Midbrain (tissue), 1 donor: ENCODE results near the gene OSBPL3.

Experiments used
- DNase-seq: peaks from one replicate; lab custom pipeline; 2025; lab: John Stamatoyannopoulos, UW

Gene OSBPL3

GRCh38 chr7:24827027-24827426, 153.0 kb downstream of the OSBPL3 start:
- no peak for DNase-seq

DNA sequence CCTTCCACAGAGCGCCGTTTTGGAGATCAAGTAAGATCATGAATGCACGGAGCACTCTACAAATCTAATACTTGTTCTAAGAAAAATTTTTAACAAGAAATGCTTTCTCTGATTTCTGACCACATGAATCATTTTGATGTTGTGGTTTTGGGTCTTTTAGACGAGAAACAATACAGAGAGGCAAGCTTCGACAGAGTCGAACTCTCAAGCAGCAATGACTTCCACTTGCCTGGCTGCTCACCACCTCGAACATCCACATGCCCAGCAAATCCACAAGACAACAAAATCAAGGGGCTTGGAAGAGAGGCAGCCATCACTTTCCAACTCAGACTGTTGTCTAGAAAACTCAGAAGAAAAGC, 153.3 kb downstream of the OSBPL3 start:
- no peak for DNase-seq

DNA sequence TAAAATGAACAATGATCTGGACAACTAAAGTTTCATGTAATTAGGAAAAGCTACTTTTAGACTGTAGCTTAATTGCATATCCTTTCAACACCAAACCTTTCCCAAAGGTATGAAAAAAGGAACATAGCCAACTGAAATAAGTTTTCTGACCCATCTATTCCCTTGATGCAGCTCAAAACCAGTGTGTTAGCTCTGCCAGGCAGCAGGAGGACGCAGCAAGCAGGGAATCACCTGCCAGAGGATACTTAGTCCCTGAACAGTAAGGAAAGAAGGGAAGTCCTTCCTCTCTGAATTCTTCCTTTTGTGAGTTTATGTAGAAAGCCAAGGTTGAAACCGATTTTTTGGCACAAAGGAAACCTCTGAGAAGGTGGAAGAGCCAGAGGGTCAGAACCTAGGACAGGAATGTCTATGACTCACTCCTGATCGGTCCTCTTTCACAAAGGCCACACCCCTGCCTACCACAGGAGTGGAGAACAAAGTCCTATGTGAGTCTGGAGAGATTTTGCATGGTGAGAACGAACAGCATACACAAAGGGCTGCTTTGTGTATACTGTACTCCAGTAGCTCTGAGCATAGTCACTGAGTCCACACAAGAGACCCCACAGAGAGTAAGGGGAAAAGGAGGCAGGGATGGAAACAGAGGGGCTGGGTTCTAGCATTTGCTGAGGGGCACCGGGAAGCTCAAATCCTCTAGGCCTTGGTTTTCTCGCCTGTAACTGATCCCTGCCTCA, 153.9 kb downstream of the OSBPL3 start:
- no peak for DNase-seq

DNA sequence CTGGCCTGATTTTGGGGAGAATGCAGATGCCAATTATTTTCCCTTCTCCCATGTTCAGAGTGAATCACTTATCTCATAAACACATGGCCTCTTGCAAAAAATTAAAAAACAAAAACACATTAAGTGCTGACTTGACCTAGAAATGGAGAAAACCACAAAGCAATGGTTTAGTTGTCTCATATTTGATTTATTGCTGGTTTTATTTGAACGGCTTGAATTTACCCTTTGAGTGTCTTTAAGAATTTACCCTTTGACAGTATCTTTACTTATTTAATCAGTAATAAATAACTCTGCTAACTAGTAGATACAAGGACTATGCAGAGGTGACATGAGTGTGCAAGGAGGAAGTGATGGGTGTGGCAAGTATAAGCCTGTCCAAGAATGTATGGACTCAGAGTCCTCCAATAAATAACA, 154.6 kb downstream of the OSBPL3 start:
- DNase-seq: no peak

DNA sequence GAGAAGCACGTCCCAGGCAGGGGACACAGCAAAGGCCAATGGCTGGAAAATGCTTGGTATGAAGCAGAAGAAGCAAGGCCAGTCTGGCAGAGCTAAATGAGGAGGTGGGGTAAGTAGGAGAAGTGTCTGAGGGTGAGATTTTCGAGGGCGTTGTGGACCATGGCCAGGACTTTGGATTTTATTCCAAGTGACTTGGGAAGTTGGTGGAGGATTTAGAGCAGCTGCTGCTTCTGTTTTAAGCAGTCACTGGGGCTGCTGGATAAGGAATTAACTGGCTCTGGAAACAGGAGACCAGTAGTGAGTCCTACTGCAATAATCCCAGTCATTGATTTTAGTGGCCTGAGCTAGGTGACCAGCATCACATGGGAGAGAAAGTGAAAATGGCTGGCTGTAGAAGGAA, 155.1 kb downstream of the OSBPL3 start:
- no peak for DNase-seq

- no peak for DNase-seq
Measured at GRCh38 chr7:24824400-24824799, 155.6 kb downstream of the OSBPL3 start.

GRCh38 chr7:24821754-24822054, 158.3 kb downstream of the OSBPL3 start:
- no peak for DNase-seq

DNA sequence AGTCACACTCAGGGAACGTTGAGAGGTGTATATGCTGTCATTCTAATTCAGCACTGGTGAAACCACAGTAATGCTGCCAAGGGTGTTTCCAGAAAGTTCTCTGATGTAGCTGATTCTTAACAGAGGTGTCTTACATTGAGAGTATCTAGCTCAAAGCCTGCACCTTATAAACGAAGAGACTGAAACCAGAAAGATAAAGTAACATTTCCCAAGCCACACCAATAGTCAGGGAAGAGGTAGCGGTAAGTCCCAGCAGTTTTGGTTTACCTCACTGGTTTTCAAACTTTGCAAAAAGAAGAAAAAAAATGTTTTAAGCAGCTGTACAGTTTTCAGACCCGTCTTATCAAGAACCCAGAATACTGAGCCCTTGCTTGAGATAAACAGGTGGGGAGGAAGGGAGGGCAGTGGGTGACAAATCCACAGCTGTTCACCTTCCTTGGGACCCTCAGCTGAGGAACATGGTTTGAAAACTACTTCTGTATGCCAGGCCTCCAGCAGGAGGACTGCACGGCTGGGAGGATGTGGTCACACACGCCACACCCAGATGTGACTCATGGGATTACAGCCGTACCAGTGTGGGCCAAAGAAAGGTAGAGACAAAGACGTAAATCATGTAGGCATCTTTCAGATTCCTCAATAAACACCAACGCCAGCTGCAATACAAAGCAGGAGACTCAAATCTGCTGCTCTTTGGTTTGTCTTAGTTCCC, 158.8 kb downstream of the OSBPL3 start:
- DNase-seq: no peak

DNA sequence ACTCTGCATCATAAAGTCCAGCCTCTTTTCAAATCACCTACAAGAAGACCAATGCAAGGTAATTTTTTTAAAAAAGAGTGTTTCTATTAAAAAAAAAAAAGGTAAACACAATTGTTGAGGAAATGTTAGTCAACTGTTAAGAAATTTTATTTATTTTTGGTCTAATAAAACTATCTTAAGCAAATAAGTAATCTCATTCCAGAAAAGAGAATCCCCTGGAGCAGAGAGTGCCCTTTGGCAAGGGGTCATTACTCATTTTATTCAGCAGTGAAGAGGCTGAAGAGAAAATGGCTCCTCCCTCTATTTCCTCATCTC, 159.3 kb downstream of the OSBPL3 start:
- no peak for DNase-seq

- DNase-seq: peak; percentile 83
Measured at GRCh38 chr7:24819916-24820689, 159.9 kb downstream of the OSBPL3 start.

- no peak for DNase-seq
Measured at GRCh38 chr7:24817339-24817738, 162.6 kb downstream of the OSBPL3 start.

- no peak for DNase-seq
Measured at GRCh38 chr7:24816868-24817267, 163.1 kb downstream of the OSBPL3 start.

- peak; percentile 65 for DNase-seq
Measured at GRCh38 chr7:24812305-24812945, 167.6 kb downstream of the OSBPL3 start.

DNA sequence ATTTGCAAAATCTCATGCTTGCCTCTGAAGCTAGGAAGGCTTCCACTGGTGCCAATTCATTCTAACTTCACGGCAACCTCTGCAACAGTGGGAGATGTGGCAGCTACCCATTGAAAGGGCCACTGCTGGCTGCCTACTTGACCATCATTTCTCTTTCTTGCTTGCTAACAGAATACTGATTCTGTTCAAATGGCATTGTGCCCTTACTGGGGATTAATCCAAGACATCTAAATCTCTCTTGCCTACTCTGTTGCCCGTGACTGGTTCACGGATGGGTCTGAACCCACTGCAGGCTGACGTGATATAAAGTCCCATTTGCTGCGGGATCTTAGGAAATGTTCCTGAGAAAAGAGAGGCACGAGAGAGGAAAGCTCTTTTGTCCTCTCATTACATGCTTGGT, 171.5 kb downstream of the OSBPL3 start:
- DNase-seq: no peak

- no peak for DNase-seq
Measured at GRCh38 chr7:24802300-24802699, 177.7 kb downstream of the OSBPL3 start.

DNA sequence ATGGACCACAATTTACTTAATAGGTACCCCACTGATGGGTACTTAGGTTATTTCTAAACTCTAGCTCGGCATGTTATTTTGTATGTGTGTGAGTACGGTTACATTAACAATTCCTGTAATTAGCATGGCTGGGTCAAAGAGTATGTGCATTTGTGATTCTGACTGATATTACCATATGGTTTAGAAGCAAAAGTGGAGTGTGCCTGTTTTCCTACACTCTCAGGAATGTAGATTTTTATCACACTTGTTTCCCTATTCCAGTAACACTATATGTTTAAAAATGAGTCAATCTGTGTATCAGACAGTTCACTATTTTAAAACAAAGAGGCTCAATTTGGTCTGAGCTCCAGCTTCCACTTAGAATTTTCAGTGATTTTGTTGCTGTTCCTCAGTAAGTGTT, 178.1 kb downstream of the OSBPL3 start:
- DNase-seq: no peak

- DNase-seq: no peak
Measured at GRCh38 chr7:24800667-24801066, 179.3 kb downstream of the OSBPL3 start.

GRCh38 chr7:24800073-24800472, 179.9 kb downstream of the OSBPL3 start:
- no peak for DNase-seq

GRCh38 chr7:24799506-24799905, 180.5 kb downstream of the OSBPL3 start:
- DNase-seq: no peak

DNA sequence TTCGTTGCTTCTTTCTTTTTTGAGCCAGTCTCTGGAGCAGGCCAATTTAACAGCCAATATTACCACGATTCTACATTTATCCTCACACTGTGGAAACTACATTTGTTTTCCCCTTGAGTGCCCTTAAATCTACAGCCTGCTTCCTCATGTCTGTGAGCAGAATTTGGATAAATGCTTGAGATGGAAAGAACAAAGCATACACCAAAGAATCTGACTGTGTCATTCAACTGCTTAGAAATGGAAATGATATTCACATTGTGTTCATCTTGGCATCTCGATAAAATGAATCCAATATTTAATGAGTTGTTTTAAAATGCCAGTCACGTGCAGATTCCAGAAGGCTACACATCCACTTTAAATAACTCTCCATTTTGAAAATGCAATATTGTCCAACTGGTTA, 181.7 kb downstream of the OSBPL3 start:
- DNase-seq: no peak

- DNase-seq: no peak
Measured at GRCh38 chr7:24797270-24797669, 182.7 kb downstream of the OSBPL3 start.

GRCh38 chr7:24795407-24795767, 184.6 kb downstream of the OSBPL3 start:
- DNase-seq: no peak
